Prostate gland (tissue), 2 donors: ENCODE results near the gene RPTOR.

Experiments used
- POLR2A ChIP-seq: fragments of 450-650 bp; IDR thresholded peaks from one replicate; pipeline ENCODE4 v1.6.1; 2016; ENCODE audit warnings: antibody characterized with exemption, mild to moderate bottlenecking
- TF ChIP-seq, protein P1 (sequence below), 4 experiments: fragments of 200-600 bp in 2 of 4; fragments of 450-650 bp in 2 of 4; sonication (generic) in 2 of 4; IDR thresholded peaks; 1 replicate in 3 of 4; 2 replicates in 1 of 4; pipeline ENCODE4 v1.5.1; 2016 to 2019; ENCODE audit warnings: antibody characterized with exemption in 4 of 4, mild to moderate bottlenecking in 2 of 4, moderate library complexity in 2 of 4

DNA sequence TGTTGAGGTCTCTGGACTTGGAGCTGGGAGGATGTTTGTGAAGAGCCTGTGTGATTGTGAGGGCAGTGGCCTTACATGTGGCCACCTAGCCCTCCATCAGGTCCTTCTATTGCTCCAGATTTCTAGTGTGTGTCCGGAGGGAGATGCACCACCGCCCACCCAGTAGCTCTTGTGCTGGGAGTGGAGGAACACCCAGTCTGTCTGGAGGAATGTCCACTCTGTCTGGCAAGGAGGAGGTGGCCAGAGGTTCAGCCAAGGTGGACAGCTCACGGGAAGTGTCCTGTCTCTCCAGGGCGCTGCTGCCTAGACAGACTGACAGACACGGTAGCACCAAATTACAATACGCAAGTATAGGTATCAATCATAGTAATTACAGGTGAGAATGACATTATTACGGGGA, 10.6 kb downstream of the RPTOR start:
- TF ChIP-seq, protein P1, sequence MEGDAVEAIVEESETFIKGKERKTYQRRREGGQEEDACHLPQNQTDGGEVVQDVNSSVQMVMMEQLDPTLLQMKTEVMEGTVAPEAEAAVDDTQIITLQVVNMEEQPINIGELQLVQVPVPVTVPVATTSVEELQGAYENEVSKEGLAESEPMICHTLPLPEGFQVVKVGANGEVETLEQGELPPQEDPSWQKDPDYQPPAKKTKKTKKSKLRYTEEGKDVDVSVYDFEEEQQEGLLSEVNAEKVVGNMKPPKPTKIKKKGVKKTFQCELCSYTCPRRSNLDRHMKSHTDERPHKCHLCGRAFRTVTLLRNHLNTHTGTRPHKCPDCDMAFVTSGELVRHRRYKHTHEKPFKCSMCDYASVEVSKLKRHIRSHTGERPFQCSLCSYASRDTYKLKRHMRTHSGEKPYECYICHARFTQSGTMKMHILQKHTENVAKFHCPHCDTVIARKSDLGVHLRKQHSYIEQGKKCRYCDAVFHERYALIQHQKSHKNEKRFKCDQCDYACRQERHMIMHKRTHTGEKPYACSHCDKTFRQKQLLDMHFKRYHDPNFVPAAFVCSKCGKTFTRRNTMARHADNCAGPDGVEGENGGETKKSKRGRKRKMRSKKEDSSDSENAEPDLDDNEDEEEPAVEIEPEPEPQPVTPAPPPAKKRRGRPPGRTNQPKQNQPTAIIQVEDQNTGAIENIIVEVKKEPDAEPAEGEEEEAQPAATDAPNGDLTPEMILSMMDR (IDR thresholded peaks at IDR 0.05), result no peak
- no peak for TF ChIP-seq POLR2A
